HEK293 (cell line): ENCODE measurements around the gene CLPTM1.

Source experiments
- CTCF ChIA-PET: fragments of 350-600 bp; formaldehyde crosslinking; extraction: SDS; loops from one replicate; lab custom pipeline; 2021; ENCODE audit warnings: antibody characterized with exemption; lab: Yijun Ruan, JAX
- POLR2A ChIA-PET: fragments of 300-600 bp; formaldehyde crosslinking; extraction: SDS; loops from one replicate; lab custom pipeline; 2020; ENCODE audit warnings: antibody characterized with exemption, inconsistent platforms; lab: Yijun Ruan, JAX
- H3K27ac ChIP-seq: fragments of 200-500 bp; sonication (Bioruptor generic); 2 replicates; pipeline ENCODE4 v1.5.1; 2014; ENCODE audit warnings: low read depth, low read length, control low read depth, inconsistent platforms; ENCODE audit errors: extremely low read depth
- H3K36me3 ChIP-seq, 2 experiments: fragments of 200-500 bp in 1 of 2; sonication (Bioruptor generic) in 1 of 2; 1 replicate in 1 of 2; 2 replicates in 1 of 2; pipeline ENCODE4 v1.5.1; 2014 to 2017; ENCODE audit warnings: inconsistent platforms in 2 of 2, low read length in 2 of 2; ENCODE audit not compliant: control insufficient read depth in 2 of 2, insufficient read depth in 1 of 2
- H3K4me1 ChIP-seq: fragments of 200-500 bp; sonication (Bioruptor generic); 2 replicates; pipeline ENCODE4 v1.5.1; 2014; ENCODE audit warnings: mild to moderate bottlenecking, low read length, inconsistent platforms; ENCODE audit not compliant: control insufficient read depth, insufficient read depth
- H3K4me3 ChIP-seq: 2 replicates; pipeline ENCODE4 v1.5.1; 2011; ENCODE audit warnings: low read depth, mild to moderate bottlenecking, control low read depth, low read length, moderate library complexity
- H3K9me3 ChIP-seq: fragments of 200-500 bp; sonication (Bioruptor generic); 2 replicates; pipeline ENCODE4 v1.5.1; 2014; ENCODE audit warnings: low read depth, low read length, inconsistent platforms; ENCODE audit not compliant: control insufficient read depth, insufficient read depth
- GLI4 ChIP-seq: fragments of 450-650 bp; formaldehyde crosslinking; IDR thresholded peaks from 2 replicates; pipeline ENCODE4 v1.5.1; 2016; ENCODE audit warnings: missing biosample characterization, missing genetic modification characterization
- GLIS2 ChIP-seq: fragments of 450-650 bp; formaldehyde crosslinking; IDR thresholded peaks from 2 replicates; pipeline ENCODE4 v1.5.1; 2016; ENCODE audit warnings: missing biosample characterization, missing genetic modification characterization
- KLF16 ChIP-seq: fragments of 450-650 bp; formaldehyde crosslinking; IDR thresholded peaks from 2 replicates; pipeline ENCODE4 v1.5.1; 2017; ENCODE audit warnings: missing biosample characterization, missing genetic modification characterization
- YY2 ChIP-seq: fragments of 450-650 bp; formaldehyde crosslinking; IDR thresholded peaks from 2 replicates; pipeline ENCODE4 v1.5.1; 2016; ENCODE audit warnings: missing biosample characterization, missing genetic modification characterization
- ZEB2 ChIP-seq: fragments of 450-650 bp; formaldehyde crosslinking; IDR thresholded peaks from 2 replicates; pipeline ENCODE4 v1.5.1; 2016; ENCODE audit warnings: missing biosample characterization, missing genetic modification characterization
- ZFP3 ChIP-seq: fragments of 450-650 bp; formaldehyde crosslinking; IDR thresholded peaks from 2 replicates; pipeline ENCODE4 v1.5.1; 2016; ENCODE audit warnings: low read depth, missing biosample characterization, missing genetic modification characterization
- ZNF140 ChIP-seq: fragments of 450-650 bp; formaldehyde crosslinking; IDR thresholded peaks from 2 replicates; pipeline ENCODE4 v1.5.1; 2016; ENCODE audit warnings: missing biosample characterization, missing genetic modification characterization
- ZNF26 ChIP-seq: fragments of 450-650 bp; formaldehyde crosslinking; IDR thresholded peaks from 2 replicates; pipeline ENCODE4 v1.5.1; 2016; ENCODE audit warnings: missing biosample characterization, missing genetic modification characterization
- ZNF341 ChIP-seq: fragments of 450-650 bp; formaldehyde crosslinking; IDR thresholded peaks from 2 replicates; pipeline ENCODE4; 2016; ENCODE audit warnings: low read depth, missing biosample characterization, missing genetic modification characterization
- ZNF433 ChIP-seq: fragments of 450-650 bp; formaldehyde crosslinking; IDR thresholded peaks from 2 replicates; pipeline ENCODE4 v1.5.1; 2016; ENCODE audit warnings: missing biosample characterization, missing genetic modification characterization, low read depth
- ZNF558 ChIP-seq: fragments of 450-650 bp; formaldehyde crosslinking; IDR thresholded peaks from 2 replicates; pipeline ENCODE4 v1.5.1; 2016; ENCODE audit warnings: missing biosample characterization, missing genetic modification characterization
- ZNF560 ChIP-seq: fragments of 450-650 bp; formaldehyde crosslinking; IDR thresholded peaks from 2 replicates; pipeline ENCODE4 v1.5.1; 2017; ENCODE audit warnings: missing biosample characterization, missing genetic modification characterization, borderline replicate concordance
- ZNF596 ChIP-seq: fragments of 450-650 bp; IDR thresholded peaks from 2 replicates; pipeline ENCODE4 v1.5.0; 2018; ENCODE audit warnings: missing biosample characterization, mild to moderate bottlenecking, missing genetic modification characterization, moderate library complexity
- ZNF768 ChIP-seq: fragments of 450-650 bp; formaldehyde crosslinking; IDR thresholded peaks from 2 replicates; pipeline ENCODE4 v1.5.1; 2018; ENCODE audit warnings: missing biosample characterization, mild to moderate bottlenecking, missing genetic modification characterization
- ZNF785 ChIP-seq: fragments of 450-650 bp; formaldehyde crosslinking; IDR thresholded peaks from 2 replicates; pipeline ENCODE4 v1.5.1; 2016; ENCODE audit warnings: missing biosample characterization, missing genetic modification characterization
- TF ChIP-seq, protein P1 (sequence below): fragments of 450-650 bp; formaldehyde crosslinking; IDR thresholded peaks from 2 replicates; pipeline ENCODE4 v1.5.1; 2016; ENCODE audit warnings: missing biosample characterization, missing genetic modification characterization
- TF ChIP-seq, protein P2 (sequence below): fragments of 450-650 bp; formaldehyde crosslinking; IDR thresholded peaks from 2 replicates; pipeline ENCODE4 v1.5.1; 2016; ENCODE audit warnings: missing biosample characterization, missing genetic modification characterization, low read depth
- TF ChIP-seq, protein P3 (sequence below): fragments of 450-650 bp; formaldehyde crosslinking; IDR thresholded peaks from 2 replicates; pipeline ENCODE4 v1.5.1; 2016; ENCODE audit warnings: missing biosample characterization, missing genetic modification characterization
- TF ChIP-seq, protein P4 (sequence below): fragments of 450-650 bp; IDR thresholded peaks from 2 replicates; pipeline ENCODE4 v1.5.1; 2018; ENCODE audit warnings: missing biosample characterization, missing genetic modification characterization

Gene CLPTM1

GRCh38 chr19:44957526-44957925 lies 2.3 kb downstream of the CLPTM1 start:
- peaks cover 20 to 45% of the 10 kb centered on the region in 2 experiments for H3K36me3 ChIP-seq
- no peaks in the 10 kb centered on the region for H3K9me3 ChIP-seq
- TF ChIP-seq YY2, result no peak
- TF ChIP-seq ZNF560 (tag by site-specific recombination), result no peak
- no peak for TF ChIP-seq ZNF785
- no peak for TF ChIP-seq ZNF768 (tag by site-specific recombination)
- TF ChIP-seq ZNF433 (tag by site-specific recombination), result no peak
- TF ChIP-seq, protein P1, sequence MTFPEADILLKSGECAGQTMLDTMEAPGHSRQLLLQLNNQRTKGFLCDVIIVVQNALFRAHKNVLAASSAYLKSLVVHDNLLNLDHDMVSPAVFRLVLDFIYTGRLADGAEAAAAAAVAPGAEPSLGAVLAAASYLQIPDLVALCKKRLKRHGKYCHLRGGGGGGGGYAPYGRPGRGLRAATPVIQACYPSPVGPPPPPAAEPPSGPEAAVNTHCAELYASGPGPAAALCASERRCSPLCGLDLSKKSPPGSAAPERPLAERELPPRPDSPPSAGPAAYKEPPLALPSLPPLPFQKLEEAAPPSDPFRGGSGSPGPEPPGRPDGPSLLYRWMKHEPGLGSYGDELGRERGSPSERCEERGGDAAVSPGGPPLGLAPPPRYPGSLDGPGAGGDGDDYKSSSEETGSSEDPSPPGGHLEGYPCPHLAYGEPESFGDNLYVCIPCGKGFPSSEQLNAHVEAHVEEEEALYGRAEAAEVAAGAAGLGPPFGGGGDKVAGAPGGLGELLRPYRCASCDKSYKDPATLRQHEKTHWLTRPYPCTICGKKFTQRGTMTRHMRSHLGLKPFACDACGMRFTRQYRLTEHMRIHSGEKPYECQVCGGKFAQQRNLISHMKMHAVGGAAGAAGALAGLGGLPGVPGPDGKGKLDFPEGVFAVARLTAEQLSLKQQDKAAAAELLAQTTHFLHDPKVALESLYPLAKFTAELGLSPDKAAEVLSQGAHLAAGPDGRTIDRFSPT, result no peak
- no peak for TF ChIP-seq ZNF596 (tag by site-specific recombination)
- no peak for TF ChIP-seq GLI4 (tag by site-specific recombination)
- TF ChIP-seq, protein P2, sequence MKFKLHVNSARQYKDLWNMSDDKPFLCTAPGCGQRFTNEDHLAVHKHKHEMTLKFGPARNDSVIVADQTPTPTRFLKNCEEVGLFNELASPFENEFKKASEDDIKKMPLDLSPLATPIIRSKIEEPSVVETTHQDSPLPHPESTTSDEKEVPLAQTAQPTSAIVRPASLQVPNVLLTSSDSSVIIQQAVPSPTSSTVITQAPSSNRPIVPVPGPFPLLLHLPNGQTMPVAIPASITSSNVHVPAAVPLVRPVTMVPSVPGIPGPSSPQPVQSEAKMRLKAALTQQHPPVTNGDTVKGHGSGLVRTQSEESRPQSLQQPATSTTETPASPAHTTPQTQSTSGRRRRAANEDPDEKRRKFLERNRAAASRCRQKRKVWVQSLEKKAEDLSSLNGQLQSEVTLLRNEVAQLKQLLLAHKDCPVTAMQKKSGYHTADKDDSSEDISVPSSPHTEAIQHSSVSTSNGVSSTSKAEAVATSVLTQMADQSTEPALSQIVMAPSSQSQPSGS (tag by site-specific recombination), result no peak
- TF ChIP-seq ZNF558, result no peak
- TF ChIP-seq, protein P3, sequence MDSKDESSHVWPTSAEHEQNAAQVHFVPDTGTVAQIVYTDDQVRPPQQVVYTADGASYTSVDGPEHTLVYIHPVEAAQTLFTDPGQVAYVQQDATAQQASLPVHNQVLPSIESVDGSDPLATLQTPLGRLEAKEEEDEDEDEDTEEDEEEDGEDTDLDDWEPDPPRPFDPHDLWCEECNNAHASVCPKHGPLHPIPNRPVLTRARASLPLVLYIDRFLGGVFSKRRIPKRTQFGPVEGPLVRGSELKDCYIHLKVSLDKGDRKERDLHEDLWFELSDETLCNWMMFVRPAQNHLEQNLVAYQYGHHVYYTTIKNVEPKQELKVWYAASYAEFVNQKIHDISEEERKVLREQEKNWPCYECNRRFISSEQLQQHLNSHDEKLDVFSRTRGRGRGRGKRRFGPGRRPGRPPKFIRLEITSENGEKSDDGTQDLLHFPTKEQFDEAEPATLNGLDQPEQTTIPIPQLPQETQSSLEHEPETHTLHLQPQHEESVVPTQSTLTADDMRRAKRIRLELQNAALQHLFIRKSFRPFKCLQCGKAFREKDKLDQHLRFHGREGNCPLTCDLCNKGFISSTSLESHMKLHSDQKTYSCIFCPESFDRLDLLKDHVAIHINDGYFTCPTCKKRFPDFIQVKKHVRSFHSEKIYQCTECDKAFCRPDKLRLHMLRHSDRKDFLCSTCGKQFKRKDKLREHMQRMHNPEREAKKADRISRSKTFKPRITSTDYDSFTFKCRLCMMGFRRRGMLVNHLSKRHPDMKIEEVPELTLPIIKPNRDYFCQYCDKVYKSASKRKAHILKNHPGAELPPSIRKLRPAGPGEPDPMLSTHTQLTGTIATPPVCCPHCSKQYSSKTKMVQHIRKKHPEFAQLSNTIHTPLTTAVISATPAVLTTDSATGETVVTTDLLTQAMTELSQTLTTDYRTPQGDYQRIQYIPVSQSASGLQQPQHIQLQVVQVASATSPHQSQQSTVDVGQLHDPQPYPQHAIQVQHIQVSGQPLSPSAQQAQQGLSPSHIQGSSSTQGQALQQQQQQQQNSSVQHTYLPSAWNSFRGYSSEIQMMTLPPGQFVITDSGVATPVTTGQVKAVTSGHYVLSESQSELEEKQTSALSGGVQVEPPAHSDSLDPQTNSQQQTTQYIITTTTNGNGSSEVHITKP (tag by site-specific recombination), result no peak
- TF ChIP-seq KLF16, result no peak
- TF ChIP-seq ZNF26 (tag by site-specific recombination), result no peak
- no peak for TF ChIP-seq GLIS2 (tag by site-specific recombination)
- TF ChIP-seq ZNF341 (tag by site-specific recombination), result no peak
- TF ChIP-seq ZFP3 (tag by site-specific recombination), result no peak
- TF ChIP-seq, protein P4, sequence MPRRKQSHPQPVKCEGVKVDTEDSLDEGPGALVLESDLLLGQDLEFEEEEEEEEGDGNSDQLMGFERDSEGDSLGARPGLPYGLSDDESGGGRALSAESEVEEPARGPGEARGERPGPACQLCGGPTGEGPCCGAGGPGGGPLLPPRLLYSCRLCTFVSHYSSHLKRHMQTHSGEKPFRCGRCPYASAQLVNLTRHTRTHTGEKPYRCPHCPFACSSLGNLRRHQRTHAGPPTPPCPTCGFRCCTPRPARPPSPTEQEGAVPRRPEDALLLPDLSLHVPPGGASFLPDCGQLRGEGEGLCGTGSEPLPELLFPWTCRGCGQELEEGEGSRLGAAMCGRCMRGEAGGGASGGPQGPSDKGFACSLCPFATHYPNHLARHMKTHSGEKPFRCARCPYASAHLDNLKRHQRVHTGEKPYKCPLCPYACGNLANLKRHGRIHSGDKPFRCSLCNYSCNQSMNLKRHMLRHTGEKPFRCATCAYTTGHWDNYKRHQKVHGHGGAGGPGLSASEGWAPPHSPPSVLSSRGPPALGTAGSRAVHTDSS (tag by site-specific recombination), result no peak
- TF ChIP-seq ZNF140, result no peak
- no peak for TF ChIP-seq ZEB2 (tag by site-specific recombination)
- CTCF ChIA-PET, result interaction anchor here (0.5 to 1.0 kb wide), 2 partner anchors 60 to 102 kb away, joined by 3 read pairs; no protein-coding TSS in a partner anchor
- H3K27ac ChIP-seq, result no peak overlapping the region
- H3K4me3 ChIP-seq, result no peak overlapping the region
- H3K4me1 ChIP-seq, result peaks cover 13% of the 10 kb centered on the region
- POLR2A ChIA-PET, result interaction anchor here (0.5 to 1.5 kb wide), 3 partner anchors 44 to 520 kb away, joined by 4 to 7 read pairs (median 5); partner anchors contain the start of gene CLASRP
